Heart left ventricle (tissue), 16 donors: Measurements from ENCODE around the gene TAS2R60. TPM values are rescaled to one million over a fixed set of nuclear protein-coding genes. Genes with fewer than 3 reads are reported as not detected.
"Not testable (repeated sequence)": the region's sequence is repeated elsewhere in the genome, so short reads cannot be mapped to it uniquely, and the experiment has no call there.

Experiments used
- ATAC-seq, 4 donors: fragments of 200-7000 bp; cut with Tn5 transposase; one replicate each; pipeline ENCODE4 v1.9.1; 2020 to 2022; ENCODE audit warnings: moderate library complexity in 4 of 4, mild to moderate bottlenecking in 3 of 4, moderate number of reproducible peaks in 1 of 4
- DNase-seq, 5 donors: peaks; one replicate each; pipeline ENCODE4 v3.0.0-alpha.2; 2020
- H3K27ac ChIP-seq, 12 donors: fragments of 200-600 bp; sonication (generic) in 4 of 12; one replicate each; pipeline versions ENCODE4 v1.5.0 to v1.8.0; 2016 to 2022; ENCODE audit warnings: mild to moderate bottlenecking in 2 of 12
- H3K27me3 ChIP-seq, 9 donors: fragments of 200-600 bp; sonication (generic) in 2 of 9; one replicate each; pipeline versions ENCODE4 v1.5.1 to v1.8.0; 2016 to 2022; ENCODE audit warnings: mild to moderate bottlenecking in 3 of 9
- H3K36me3 ChIP-seq, 9 donors: fragments of 200-600 bp; sonication (generic) in 2 of 9; one replicate each; pipeline versions ENCODE4 v1.5.0 to v1.8.0; 2018 to 2022; ENCODE audit warnings: mild to moderate bottlenecking in 2 of 9
- H3K4me1 ChIP-seq, 12 donors: fragments of 200-600 bp; sonication (generic) in 4 of 12; one replicate each; pipeline versions ENCODE4 v1.5.0 to v1.8.0; 2016 to 2022; ENCODE audit warnings: mild to moderate bottlenecking in 3 of 12
- H3K4me3 ChIP-seq, 12 donors: fragments of 200-600 bp; sonication (generic) in 4 of 12; one replicate each; pipeline versions ENCODE4 v1.5.0 to v1.8.0; 2017 to 2022; ENCODE audit warnings: mild to moderate bottlenecking in 9 of 12, moderate library complexity in 4 of 12
- H3K9me3 ChIP-seq, 12 donors: fragments of 200-600 bp; sonication (generic) in 4 of 12; one replicate each; pipeline versions ENCODE4 v1.5.0 to v1.8.0; 2016 to 2022; ENCODE audit warnings: mild to moderate bottlenecking in 1 of 12
- CTCF ChIP-seq, 12 donors: fragments of 200-600 bp; sonication (generic) in 4 of 12; IDR thresholded peaks; one replicate each; pipeline versions ENCODE4 v1.5.0 to v1.8.0; 2018 to 2022; ENCODE audit warnings: antibody characterized with exemption in 12 of 12, mild to moderate bottlenecking in 5 of 12
- POLR2A ChIP-seq, 2 donors: fragments of 450-650 bp; IDR thresholded peaks; one replicate each; pipeline ENCODE4 v1.6.1; 2017; ENCODE audit warnings: antibody characterized with exemption in 2 of 2, mild to moderate bottlenecking in 2 of 2, moderate library complexity in 2 of 2
- WGBS, 4 donors: extraction: QIAGEN DNeasy Blood & Tissue Kit in 2 of 4; methylation state at CpG; one replicate each; pipeline versions ENCODE4 v1.1.5 to v1.1.7; 2013 to 2018; 5-methylcytosine and 5-hydroxymethylcytosine counted together
- intact Hi-C, 10 donors: fragments of 100-400 bp; cut with DNase I; formaldehyde crosslinking; loops; one replicate each; pipeline versions ENCODE4 v1.11.1 to v1.14.2; 2022
- polyA plus RNA-seq, 2 donors: library from polyadenylated mRNA; stranded (reverse); fragments of 200-250 nt; gene quantifications; one replicate each; pipeline ENCODE4 v1.2.3, GENCODE V29; 2013
- total RNA-seq, 9 donors: library from RNA; depleted of rRNA in 2 of 9; stranded (reverse); fragments of >200 nt in 2 of 9; fragmentation: NEBNext Ultra II Directional in 3 of 9; extraction: Animal tissue kit (Norgen Biotek cat#: 25700) in 3 of 9; gene quantifications; one replicate each; pipeline versions ENCODE4 v1.1.0 to v1.2.4, GENCODE V29; 2016 to 2023
- donor health status: ischemic (EF 13 %, LVEDD 7.1; RV severe dilation, severe dysfunction).
- donor health status: healthy with polysubstance abuse.
- donor health status: DM: no; HTN: yes; CAD: no.
- donor health status: DM: no; HTN: no; CAD: no.
- donor health status: ischemic (EF 25% LVEDD 6.9; RV normal size, moderate dysfunction).
- donor health status: ischemic (EF 25% LVEDD 5.7; RV mildly dilated, moderate dysfunction).
- donor health status: healthy.
- donor health status: DM: yes; HTN: yes; CAD: no.
- donor health status: ischemic (EF 35%, LVEDD 5.7; RV mildly dilated, moderate dysfunction).
- donor health status: nonischemic (EF 11% LVEDD 7.7; RV severe dilation, severe dysfunction).
- donor health status: DM: yes; HTN: yes; CAD: no.
- donor health status: PGD.
- donor health status: ischemic (EF 29% LVEDD 5.4; RV normal size, mild dysfunction).
- donor health status: nonischemic (EF 23%, LVEDD 6.1; RV moderate dilation, normal function).

Gene TAS2R60
- total and polyA plus RNA-seq, 11 donors: not detected

DNA sequence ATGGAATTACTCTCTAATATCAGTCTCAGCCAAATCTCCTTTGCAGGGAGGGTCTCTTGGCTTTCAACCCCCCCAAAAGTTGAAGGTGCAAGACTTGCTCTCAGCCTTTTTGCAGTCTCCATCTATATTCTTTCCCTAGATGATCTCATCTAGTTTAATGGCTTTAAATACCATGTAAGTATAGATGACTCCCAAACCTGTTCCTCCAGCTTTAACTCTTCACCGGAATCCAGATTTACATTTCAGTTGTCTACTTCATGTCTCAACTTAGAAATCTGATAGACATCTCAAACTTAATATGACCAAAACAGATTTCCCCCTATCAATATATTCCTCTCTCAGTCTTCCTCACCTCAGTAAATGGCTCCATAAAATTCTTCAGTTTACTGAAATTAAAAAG, 24.5 kb downstream of the TAS2R60 start:
- Histone ChIP-seq H3K36me3 (no peaks in the 10 kb centered on the region), H3K4me1 (no peaks in the 10 kb centered on the region), H3K4me3 (no peak overlapping the region), H3K27me3 (no peaks in the 10 kb centered on the region), H3K9me3 (peaks cover 0 to 15% (median 7%) of the 10 kb centered on the region in 12 donors), H3K27ac (no peak overlapping the region)
- ATAC-seq (no peak), DNase-seq (no peak)
- TF ChIP-seq CTCF (IDR thresholded peaks at IDR 0.05): no peak
- no peak for TF ChIP-seq POLR2A (IDR thresholded peaks at IDR 0.05)
- 89 to 98% (median 94%) methylated on average over 1 of the region's 1 CpG for WGBS, 4 donors
- intact Hi-C loops: no loop called here

DNA sequence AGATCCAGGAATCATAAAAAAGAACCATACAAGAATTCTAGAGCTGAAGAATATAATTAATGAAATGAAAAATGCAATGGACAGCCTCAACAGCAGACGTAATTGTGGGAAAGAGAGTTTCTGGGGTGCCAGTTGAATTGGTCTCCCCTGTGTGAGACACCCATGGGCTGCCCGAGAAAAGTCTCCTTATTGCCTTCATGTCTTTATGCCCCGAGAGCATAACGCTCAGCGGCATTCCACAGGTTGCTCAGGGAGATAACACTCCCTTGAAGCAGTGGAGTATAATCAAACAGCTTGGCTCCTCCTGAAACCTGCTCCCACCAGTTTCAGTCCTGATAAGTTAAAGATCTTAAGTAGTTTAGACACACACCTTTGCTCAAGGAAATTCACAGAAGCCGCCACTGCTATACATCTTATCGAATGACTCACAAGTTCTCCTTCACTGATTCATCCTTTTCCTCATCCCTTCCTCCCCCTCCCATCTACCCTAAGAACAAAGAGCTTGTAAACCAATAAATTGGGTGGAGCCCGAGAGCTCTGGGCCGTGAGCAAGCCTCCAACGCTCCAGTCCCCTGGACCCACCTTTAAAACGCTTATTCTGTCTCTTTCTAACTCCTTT, 28.9 kb downstream of the TAS2R60 start:
- intact Hi-C loops, DNase-seq, H3K27ac ChIP-seq, H3K4me1 ChIP-seq, H3K4me3 ChIP-seq, ATAC-seq, H3K36me3 ChIP-seq, H3K27me3 ChIP-seq: not testable (repeated sequence)
- H3K9me3 ChIP-seq: peaks cover 0 to 31% (median 7%) of the 10 kb centered on the region in 12 donors
- WGBS, 4 donors: 78 to 84% (median 81%) methylated on average over 11 of the region's 11 CpGs

- H3K9me3 ChIP-seq: peaks cover 0 to 19% (median 0%) of the 10 kb centered on the region in 12 donors
- ATAC-seq: peak in 1 of 4 donors; percentile 13
- H3K27me3 ChIP-seq: no peaks in the 10 kb centered on the region
- WGBS, 4 donors: 63 to 78% (median 74%) methylated on average over 8 to 10 of the region's 10 CpGs
- H3K27ac ChIP-seq: peak within 1 kb of the TSS in 2 of 12 donors; percentile 28 to 38
- no peak for DNase-seq
- no peak within 1 kb of the TSS for H3K4me3 ChIP-seq
- intact Hi-C loops: no loop called here
- TF ChIP-seq POLR2A (IDR thresholded peaks at IDR 0.05) (no peak), CTCF (IDR thresholded peaks at IDR 0.05) (no peak)
- H3K36me3 ChIP-seq: no peaks in the 10 kb centered on the region
- H3K4me1 ChIP-seq: no peaks in the 10 kb centered on the region
These were observed 34.4 kb downstream of the TAS2R60 start, which contains the start of gene TAS2R41 for GRCh38 chr7:143477501-143478150. Gene TAS2R41, plus strand, starts transcription at chr7:143477873. Its CDS starts 0 bp downstream, at chr7:143477873.

DNA sequence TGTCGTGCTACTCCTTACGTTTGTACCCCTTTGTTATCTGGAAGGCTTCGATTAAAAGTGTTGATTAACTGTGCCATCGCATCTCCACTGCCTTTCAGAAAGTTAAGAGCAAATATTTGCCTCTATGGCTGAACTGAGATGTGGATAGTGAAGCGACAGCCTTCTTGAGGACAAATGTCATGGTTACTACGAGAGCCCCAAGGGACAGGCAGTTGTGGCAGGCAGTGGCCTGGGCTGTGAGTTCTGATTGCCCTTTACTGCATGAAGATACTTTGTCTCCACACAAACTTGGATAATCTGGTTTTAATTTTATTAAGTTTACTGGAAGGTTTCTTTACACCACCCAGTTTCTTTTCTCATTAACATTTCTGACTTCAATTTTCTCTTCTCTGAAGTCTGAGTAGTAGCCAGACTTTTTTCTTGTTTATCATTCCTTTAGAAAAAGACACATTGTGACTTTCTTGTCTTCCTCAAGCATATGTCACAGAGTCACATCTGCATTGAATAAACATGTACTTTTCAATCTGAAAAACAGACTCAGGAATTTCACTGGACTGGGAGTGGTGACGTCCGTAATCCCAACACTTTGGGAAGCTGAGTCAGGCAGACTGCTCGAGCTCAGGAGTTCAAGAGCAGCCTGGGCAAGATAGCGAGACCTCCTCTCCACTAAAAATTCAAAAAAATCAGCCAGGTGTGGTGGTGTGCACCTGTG, 36.0 kb downstream of the TAS2R60 start:
- no peak for DNase-seq
- Histone ChIP-seq H3K4me1 (peaks cover 0 to 2% (median 0%) of the 10 kb centered on the region in 12 donors), H3K9me3 (peaks cover 0 to 9% (median 0%) of the 10 kb centered on the region in 12 donors), H3K4me3 (no peak overlapping the region), H3K36me3 (no peaks in the 10 kb centered on the region), H3K27me3 (no peaks in the 10 kb centered on the region), H3K27ac (peak overlapping the region in 3 of 12 donors; percentile 28 to 47 (median 42))
- TF ChIP-seq CTCF (IDR thresholded peaks at IDR 0.05): no peak
- TF ChIP-seq POLR2A (IDR thresholded peaks at IDR 0.05): no peak
- intact Hi-C loops: no loop called here
- 61 to 83% (median 75%) methylated on average over 10 of the region's 10 CpGs for WGBS, 4 donors
- peak in 1 of 4 donors; percentile 24 for ATAC-seq
